Measurements from ENCODE around the gene HDAC4. TPM values are rescaled to one million over a fixed set of nuclear protein-coding genes. Genes with fewer than 3 reads are reported as not detected.

HDAC4 gene
- total and polyA plus RNA-seq, 2 donors (not counting 1 experiment from before 2014, with no cell fraction given): 13.5 to 46.0 TPM

DNA sequence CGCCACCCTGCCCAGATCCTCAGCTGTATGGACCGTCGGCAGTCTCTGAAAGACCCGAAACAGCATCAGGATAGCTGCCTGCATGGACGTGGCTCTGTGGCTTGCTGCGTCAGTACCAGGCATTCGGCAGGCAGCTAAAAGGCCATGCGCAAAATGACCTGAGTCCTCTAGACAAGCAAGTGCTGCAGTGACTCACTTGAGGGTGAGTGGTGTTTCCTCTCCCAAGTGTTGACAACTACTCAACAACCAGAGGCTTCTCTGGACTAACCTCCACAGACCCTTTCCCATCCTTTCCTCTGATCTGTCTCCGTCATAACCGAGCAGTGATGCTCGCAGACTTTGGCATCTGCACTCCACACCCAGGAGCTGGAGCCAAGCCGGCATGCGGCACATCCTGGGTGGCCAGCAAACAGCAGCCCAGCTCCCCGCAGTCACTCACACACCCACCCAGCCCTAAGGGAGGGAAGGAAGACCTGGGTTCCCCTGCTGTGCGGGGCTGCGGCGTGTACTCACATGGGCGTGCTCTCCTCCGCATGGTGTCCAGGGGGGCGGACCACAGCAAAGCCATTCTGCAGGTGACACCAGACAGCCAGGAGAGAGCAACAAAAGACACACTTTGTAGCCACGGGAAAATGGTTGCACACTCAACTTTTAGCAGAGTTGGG is 313.6 kb downstream of the HDAC4 start:
- Mint-ChIP-seq H3K27me3 (no peaks in the 10 kb centered on the region), H3K4me1 (no peaks in the 10 kb centered on the region), H3K27ac (no peak overlapping the region), H3K9me3 (ENCODE audit: insufficient read depth) (no peaks in the 10 kb centered on the region), H3K4me3 (no peak overlapping the region)
- ChIA-PET CTCF (no interaction called here), POLR2A (no interaction called here)
- no peak overlapping the region for H3K9ac ChIP-seq (ENCODE audit: low read length)
- H3K4me1 ChIP-seq (ENCODE audit: control insufficient read depth in 2 of 2, insufficient read depth in 2 of 2, low read length in 2 of 2): no peaks in the 10 kb centered on the region
- no peaks in the 10 kb centered on the region for H4K20me1 ChIP-seq (ENCODE audit: control insufficient read depth, insufficient read depth, low read length, poor library complexity, severe bottlenecking)
- DNase-seq (no peak), ATAC-seq (ENCODE audit: low read depth) (no peak)
- H3K4me2 ChIP-seq (replicated peaks; ENCODE audit: low read depth, low read length, poor library complexity, severe bottlenecking): no peak overlapping the region
- no peaks in the 10 kb centered on the region for H3K9me3 ChIP-seq (ENCODE audit: control extremely low read depth in 1 of 3, control insufficient read depth in 2 of 3, insufficient read depth in 1 of 3, low read length in 2 of 3)
- intact Hi-C loops (cut with micrococcal nuclease): no loop called here
- no peak overlapping the region for H3K4me3 ChIP-seq (ENCODE audit: control extremely low read depth in 1 of 5, extremely low read depth in 1 of 5, insufficient read depth in 1 of 5, low read depth in 2 of 5, low read length in 4 of 5)
- no peaks in the 10 kb centered on the region for H3K27me3 ChIP-seq (replicated peaks in 1 of 4; ENCODE audit: control extremely low read depth in 1 of 4, control insufficient read depth in 3 of 4, insufficient read depth in 4 of 4, low read length in 3 of 4)
- no peaks in the 10 kb centered on the region for H3K79me2 ChIP-seq (ENCODE audit: control insufficient read depth, insufficient read depth, low read length)
- H3K27ac ChIP-seq (ENCODE audit: low read length in 2 of 2): no peak overlapping the region
- no peak overlapping the region for H2AFZ ChIP-seq (ENCODE audit: insufficient read depth, low read depth, low read length, poor library complexity, severe bottlenecking)
- TF ChIP-seq, protein P1, sequence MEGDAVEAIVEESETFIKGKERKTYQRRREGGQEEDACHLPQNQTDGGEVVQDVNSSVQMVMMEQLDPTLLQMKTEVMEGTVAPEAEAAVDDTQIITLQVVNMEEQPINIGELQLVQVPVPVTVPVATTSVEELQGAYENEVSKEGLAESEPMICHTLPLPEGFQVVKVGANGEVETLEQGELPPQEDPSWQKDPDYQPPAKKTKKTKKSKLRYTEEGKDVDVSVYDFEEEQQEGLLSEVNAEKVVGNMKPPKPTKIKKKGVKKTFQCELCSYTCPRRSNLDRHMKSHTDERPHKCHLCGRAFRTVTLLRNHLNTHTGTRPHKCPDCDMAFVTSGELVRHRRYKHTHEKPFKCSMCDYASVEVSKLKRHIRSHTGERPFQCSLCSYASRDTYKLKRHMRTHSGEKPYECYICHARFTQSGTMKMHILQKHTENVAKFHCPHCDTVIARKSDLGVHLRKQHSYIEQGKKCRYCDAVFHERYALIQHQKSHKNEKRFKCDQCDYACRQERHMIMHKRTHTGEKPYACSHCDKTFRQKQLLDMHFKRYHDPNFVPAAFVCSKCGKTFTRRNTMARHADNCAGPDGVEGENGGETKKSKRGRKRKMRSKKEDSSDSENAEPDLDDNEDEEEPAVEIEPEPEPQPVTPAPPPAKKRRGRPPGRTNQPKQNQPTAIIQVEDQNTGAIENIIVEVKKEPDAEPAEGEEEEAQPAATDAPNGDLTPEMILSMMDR (IDR thresholded peaks at IDR 0.05): no peak
- TF ChIP-seq EZH2 (IDR thresholded peaks at IDR 0.05; ENCODE audit: borderline replicate concordance, insufficient read depth, low read depth, low read length, poor library complexity, severe bottlenecking): no peak
- H3K36me3 ChIP-seq (replicated peaks in 1 of 2; ENCODE audit: control extremely low read depth in 1 of 2, control insufficient read depth in 1 of 2, extremely low read depth in 1 of 2, insufficient read depth in 2 of 2, low read length in 1 of 2): peaks cover 0 to 3% of the 10 kb centered on the region in 2 experiments
- WGBS (ENCODE audit: insufficient coverage): 95% methylated on average over 21 of the region's 21 CpGs

DNA sequence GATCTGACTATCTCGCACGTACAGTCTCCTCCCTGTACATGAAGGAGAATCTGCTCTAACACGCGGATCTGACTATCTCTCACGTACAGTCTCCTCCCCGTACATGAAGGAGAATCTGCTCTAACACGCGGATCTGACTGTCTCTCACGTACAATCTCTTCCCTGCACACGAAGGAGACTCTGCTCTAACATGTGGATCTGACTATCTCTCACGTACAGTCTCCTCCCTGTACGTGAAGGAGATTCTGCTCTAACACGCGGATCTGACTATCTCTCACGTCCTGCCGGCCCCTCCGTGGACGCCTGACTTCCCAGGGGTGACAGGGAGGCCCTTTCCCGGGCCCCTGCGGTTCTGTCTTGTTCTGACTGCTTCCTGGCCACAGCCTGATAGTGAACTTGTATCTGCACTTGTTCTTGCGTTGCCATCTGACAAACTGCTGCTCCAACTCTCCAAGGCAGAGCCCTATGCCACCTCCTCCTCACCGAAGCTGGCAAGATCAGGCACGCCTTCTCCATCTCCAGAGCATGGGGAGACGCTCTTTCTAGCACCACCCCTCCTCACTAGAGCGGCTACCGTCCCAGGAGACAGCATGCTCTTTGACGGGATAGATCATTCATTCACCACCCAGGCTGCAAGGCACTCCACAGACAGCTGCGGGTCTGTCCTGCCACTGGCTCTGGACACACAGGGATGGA is 314.3 kb downstream of the HDAC4 start:
- Histone ChIP-seq H3K9ac (ENCODE audit: low read length) (no peak overlapping the region), H3K79me2 (ENCODE audit: control insufficient read depth, insufficient read depth, low read length) (no peaks in the 10 kb centered on the region), H3K4me2 (replicated peaks; ENCODE audit: low read depth, low read length, poor library complexity, severe bottlenecking) (no peak overlapping the region), H3K36me3 (replicated peaks in 1 of 2; ENCODE audit: control extremely low read depth in 1 of 2, control insufficient read depth in 1 of 2, extremely low read depth in 1 of 2, insufficient read depth in 2 of 2, low read length in 1 of 2) (peaks cover 0 to 1% of the 10 kb centered on the region in 2 experiments), H4K20me1 (ENCODE audit: control insufficient read depth, insufficient read depth, low read length, poor library complexity, severe bottlenecking) (no peaks in the 10 kb centered on the region), H3K4me1 (ENCODE audit: control insufficient read depth in 2 of 2, insufficient read depth in 2 of 2, low read length in 2 of 2) (no peaks in the 10 kb centered on the region), H3K27me3 (replicated peaks in 1 of 4; ENCODE audit: control extremely low read depth in 1 of 4, control insufficient read depth in 3 of 4, insufficient read depth in 4 of 4, low read length in 3 of 4) (no peaks in the 10 kb centered on the region), H2AFZ (ENCODE audit: insufficient read depth, low read depth, low read length, poor library complexity, severe bottlenecking) (no peak overlapping the region), H3K9me3 (ENCODE audit: control extremely low read depth in 1 of 3, control insufficient read depth in 2 of 3, insufficient read depth in 1 of 3, low read length in 2 of 3) (no peaks in the 10 kb centered on the region), H3K27ac (ENCODE audit: low read length in 2 of 2) (no peak overlapping the region), H3K4me3 (ENCODE audit: control extremely low read depth in 1 of 5, extremely low read depth in 1 of 5, insufficient read depth in 1 of 5, low read depth in 2 of 5, low read length in 4 of 5) (no peak overlapping the region)
- ChIA-PET CTCF (no interaction called here), POLR2A (no interaction called here)
- WGBS (ENCODE audit: insufficient coverage): 97% methylated on average over 28 of the region's 28 CpGs
- TF ChIP-seq, protein P1 (IDR thresholded peaks at IDR 0.05): no peak
- no peak for TF ChIP-seq EZH2 (IDR thresholded peaks at IDR 0.05; ENCODE audit: borderline replicate concordance, insufficient read depth, low read depth, low read length, poor library complexity, severe bottlenecking)
- no peaks in the 10 kb centered on the region for H3K4me1 Mint-ChIP-seq
- no peaks in the 10 kb centered on the region for H3K27me3 Mint-ChIP-seq
- ATAC-seq (ENCODE audit: low read depth): no peak
- H3K4me3 Mint-ChIP-seq: no peak overlapping the region
- H3K27ac Mint-ChIP-seq: no peak overlapping the region
- intact Hi-C loops (cut with micrococcal nuclease): no loop called here
- DNase-seq: no peak
- H3K9me3 Mint-ChIP-seq (ENCODE audit: insufficient read depth): no peaks in the 10 kb centered on the region
